SKM-1 (cell line): ENCODE data around the gene TEPSIN.

Source experiments
- DNase-seq: peaks from one replicate; lab custom pipeline; 2025; ENCODE audit not compliant: unreplicated experiment; lab: John Stamatoyannopoulos, UW

The TEPSIN gene

GRCh38 chr17:81222620-81222905, 16.3 kb downstream of the TEPSIN start:
- DNase-seq = no peak

GRCh38 chr17:81221842-81222619, 16.8 kb downstream of the TEPSIN start:
- no peak for DNase-seq

- DNase-seq = no peak
Observed at GRCh38 chr17:81221371-81221841, 17.4 kb downstream of the TEPSIN start.

GRCh38 chr17:81219476-81220180, 19.2 kb downstream of the TEPSIN start:
- no peak for DNase-seq

GRCh38 chr17:81218991-81219390, 19.9 kb downstream of the TEPSIN start:
- no peak for DNase-seq

- DNase-seq = no peak
Observed at GRCh38 chr17:81218459-81218858, 20.4 kb downstream of the TEPSIN start.

- DNase-seq = no peak
Observed at GRCh38 chr17:81217491-81217890, 21.4 kb downstream of the TEPSIN start.

GRCh38 chr17:81213978-81214377, 24.9 kb downstream of the TEPSIN start:
- DNase-seq = no peak

GRCh38 chr17:81212365-81212764, 26.5 kb downstream of the TEPSIN start:
- no peak for DNase-seq

GRCh38 chr17:81210868-81211267, 28.0 kb downstream of the TEPSIN start:
- no peak for DNase-seq

GRCh38 chr17:81210466-81210865, 28.4 kb downstream of the TEPSIN start:
- DNase-seq = no peak

GRCh38 chr17:81209141-81209540, 29.7 kb downstream of the TEPSIN start:
- no peak for DNase-seq

- DNase-seq = no peak
Observed at GRCh38 chr17:81208651-81209050, 30.2 kb downstream of the TEPSIN start.

- no peak for DNase-seq
Observed at GRCh38 chr17:81207610-81208581, 31.0 kb downstream of the TEPSIN start.

GRCh38 chr17:81206657-81207056, 32.2 kb downstream of the TEPSIN start:
- DNase-seq = no peak

- no peak for DNase-seq
Observed at GRCh38 chr17:81206166-81206565, 32.7 kb downstream of the TEPSIN start.

- no peak for DNase-seq
Observed at GRCh38 chr17:81204578-81204977, 34.3 kb downstream of the TEPSIN start.

GRCh38 chr17:81203136-81203535, 35.7 kb downstream of the TEPSIN start:
- DNase-seq = no peak

GRCh38 chr17:81202318-81202717, 36.5 kb downstream of the TEPSIN start:
- no peak for DNase-seq

- peak; percentile 40 for DNase-seq
Observed at GRCh38 chr17:81200695-81201580, 37.9 kb downstream of the TEPSIN start.
